Stimulated activated CD4-positive, alpha-beta T cell treated with anti-CD3 and anti-CD28 coated beads, Interleukin-1b, Interleukin-23, amount 100 ng/mL, for 24 hours (primary cell): ENCODE results near the gene RMND5B.
"Not testable (repeated sequence)": the region's sequence is repeated elsewhere in the genome, so short reads cannot be mapped to it uniquely, and the experiment has no call there.

ENCODE experiments used
- DNase-seq, 4 experiments: peaks; one replicate each; pipeline ENCODE4 v3.0.0-alpha.2; 2020; ENCODE audit warnings: low read depth in 4 of 4, low spot score in 1 of 4

RMND5B gene

DNA sequence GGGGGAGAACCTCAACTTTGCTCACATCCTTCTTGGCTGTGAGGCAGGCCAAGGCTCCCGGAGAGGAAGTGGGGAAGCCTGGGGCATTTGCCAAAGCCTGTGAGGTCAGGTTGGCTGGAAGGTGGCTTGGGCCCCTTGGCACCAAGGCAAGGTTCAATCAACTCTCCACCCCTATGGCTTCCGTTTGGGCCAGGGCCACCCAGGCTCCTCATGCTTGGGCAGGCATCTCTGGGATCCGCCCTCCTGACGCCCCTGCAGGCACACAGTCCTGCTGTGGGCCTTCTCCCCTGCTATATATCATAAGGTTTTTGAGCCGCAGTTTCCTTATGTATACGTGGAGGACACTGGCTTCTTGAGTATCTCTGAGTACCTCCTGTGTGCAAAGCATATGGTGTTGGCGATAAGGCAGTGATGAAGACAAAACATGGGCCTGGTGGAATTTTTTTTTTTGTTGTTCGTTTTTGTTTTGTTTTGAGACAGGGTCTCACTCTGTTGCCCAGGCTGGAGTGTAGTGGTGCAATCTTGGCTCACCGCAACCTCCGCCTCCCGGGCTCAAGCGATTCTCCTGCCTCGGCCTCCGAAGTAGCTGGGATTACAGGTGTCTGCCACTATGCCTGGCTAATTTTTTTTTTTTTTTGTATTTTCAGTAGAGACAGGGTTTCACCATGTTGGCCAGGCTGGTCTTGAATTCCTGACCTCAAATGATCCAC, 3.4 kb upstream of the RMND5B start:
- not testable (repeated sequence) for DNase-seq

DNA sequence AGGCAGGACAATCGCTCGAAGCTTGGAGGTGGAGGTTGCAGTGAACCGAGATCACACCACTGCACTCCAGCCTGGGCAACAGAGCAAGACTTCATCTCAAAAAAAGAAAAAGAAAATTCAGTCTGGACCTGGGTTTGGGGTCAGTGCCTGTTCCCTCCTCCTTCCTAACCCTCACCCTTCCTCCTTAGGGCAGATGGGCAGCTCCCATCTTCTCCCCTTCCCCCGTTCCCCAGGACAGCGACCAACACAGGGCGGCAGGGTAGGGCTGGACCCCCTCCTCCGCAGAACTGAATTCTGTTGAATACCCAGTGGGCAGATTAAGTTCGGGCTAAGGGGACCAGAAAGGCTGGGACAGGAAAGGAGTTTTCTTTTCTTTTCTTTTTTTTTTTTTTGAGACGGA, 1.5 kb upstream of the RMND5B start:
- DNase-seq = no peak

DNA sequence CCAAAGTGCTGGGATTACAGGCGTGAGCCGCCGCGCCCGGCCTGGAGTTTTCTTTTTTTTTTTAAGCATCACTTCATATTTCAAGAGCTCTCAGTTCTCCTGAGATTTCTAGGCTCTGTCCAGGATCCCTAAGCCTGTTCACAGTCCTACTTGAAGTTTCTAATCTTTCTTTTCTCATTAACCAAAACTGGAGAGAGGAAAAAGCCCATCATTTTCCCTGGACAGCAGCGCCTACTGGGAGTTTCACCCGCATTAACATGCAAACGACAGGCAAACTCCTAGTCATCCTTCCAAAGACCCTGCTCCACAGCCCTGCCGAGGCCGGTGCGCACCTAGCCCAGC, 609 bp upstream of the RMND5B start:
- DNase-seq = not testable (repeated sequence)

DNA sequence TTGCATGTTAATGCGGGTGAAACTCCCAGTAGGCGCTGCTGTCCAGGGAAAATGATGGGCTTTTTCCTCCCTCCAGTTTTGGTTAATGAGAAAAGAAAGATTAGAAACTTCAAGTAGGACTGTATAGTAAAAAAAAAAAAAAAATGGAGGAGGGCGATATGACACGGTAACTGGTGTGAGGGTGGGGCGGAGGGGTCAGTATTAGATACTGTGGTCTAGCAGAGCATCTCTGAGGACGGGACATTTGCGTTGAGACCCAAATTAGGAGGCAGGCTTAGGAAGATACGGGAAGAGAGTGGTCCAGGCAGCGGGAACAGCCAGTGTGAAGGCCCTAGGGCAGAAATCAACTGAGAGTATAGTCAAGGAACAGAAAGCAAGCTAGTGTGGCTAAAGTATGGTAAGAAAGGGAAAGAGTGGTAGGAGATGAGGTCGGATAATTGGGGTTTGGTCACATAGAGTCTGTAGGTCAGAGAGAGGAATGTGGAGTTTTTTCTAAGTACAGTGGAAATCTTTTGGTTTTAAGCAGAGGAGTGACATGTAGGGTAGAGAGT, 707 bp downstream of the RMND5B start:
- DNase-seq = no peak

DNA sequence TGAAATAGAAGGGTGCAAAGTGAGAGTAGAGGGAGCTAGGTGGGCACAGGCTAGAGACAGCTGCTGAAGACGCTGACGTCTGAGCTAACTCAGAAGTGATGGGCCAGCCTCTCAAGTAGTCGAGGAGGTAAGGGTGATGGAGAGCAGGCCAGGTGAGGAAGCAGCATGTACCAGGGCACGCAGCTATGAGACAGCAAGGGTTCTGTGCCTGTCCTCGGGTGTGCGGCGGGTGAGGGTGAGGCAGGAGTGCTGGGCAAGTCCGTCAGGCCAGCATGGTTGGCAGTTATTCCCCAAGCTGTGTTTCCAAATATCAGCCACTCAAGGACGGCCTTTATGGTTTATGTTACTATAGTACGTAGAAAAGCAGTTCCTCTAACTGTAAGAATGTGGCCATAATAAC, 6.2 kb downstream of the RMND5B start:
- DNase-seq = no peak

DNA sequence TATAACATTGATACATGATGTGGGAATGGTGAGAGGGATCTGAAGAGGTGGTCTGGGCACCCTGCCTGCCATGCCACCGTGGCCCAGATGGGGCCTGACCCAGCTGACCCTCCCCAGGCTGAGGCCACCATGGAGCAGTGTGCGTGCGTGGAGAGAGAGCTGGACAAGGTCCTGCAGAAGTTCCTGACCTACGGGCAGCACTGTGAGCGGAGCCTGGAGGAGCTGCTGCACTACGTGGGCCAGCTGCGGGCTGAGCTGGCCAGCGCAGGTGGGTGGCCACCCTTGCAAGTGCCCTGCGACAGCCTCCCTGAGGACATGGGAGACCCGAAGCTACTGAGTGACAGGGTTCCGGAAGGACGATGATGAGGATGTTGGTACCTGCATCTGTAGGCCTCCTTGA, 7.2 kb downstream of the RMND5B start:
- no peak for DNase-seq

DNA sequence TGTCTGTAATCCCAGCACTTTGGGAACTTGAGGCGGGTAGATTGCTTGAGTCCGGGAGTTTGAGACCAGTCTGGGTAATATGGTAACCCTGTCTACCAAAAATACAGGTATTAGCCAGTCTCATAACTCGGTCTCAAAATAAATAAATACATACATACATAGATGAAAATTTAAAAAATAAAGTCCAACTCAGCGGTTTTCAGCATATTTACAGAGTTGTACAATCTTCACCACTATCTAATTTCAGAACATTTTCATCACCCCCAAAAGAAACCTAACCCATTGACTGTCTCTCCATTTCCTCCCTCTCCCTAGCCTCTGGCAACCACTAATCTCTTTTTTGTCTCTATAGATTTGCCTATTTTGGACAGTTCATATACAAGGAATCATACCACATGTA, 10.7 kb downstream of the RMND5B start:
- no peak for DNase-seq

DNA sequence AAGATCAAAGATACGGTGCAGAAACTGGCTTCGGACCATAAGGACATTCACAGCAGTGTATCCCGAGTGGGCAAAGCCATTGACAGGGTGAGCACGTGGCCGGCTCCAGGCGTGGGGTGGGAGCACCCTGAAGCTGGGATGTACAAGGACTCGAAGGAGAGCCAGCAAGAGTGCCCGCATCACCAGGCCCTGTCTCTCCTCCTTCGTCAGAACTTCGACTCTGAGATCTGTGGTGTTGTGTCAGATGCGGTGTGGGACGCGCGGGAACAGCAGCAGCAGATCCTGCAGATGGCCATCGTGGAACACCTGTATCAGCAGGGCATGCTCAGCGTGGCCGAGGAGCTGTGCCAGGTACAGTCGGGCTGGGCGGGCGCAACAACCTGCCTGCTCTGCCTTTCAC, 11.8 kb downstream of the RMND5B start:
- DNase-seq = no peak

DNA sequence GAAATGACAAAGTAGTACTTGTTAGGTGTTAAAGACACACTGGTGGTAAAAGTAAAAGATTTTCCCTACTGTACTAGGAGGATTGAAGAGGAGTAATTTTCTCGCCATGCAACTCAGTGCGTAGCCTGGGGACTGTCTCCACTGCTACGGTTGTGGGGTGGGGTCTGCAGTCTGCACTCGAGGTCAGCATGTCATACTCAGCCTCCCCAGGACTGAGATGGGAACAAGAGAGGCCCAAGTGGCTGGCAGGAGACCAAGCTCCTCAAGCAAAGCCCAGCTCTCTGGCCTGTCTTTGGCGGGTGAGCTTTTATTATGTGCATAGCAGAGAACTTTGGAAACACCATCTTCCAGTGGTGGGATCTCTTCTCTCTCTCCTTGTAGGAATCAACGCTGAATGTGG, 12.4 kb downstream of the RMND5B start:
- DNase-seq = no peak

DNA sequence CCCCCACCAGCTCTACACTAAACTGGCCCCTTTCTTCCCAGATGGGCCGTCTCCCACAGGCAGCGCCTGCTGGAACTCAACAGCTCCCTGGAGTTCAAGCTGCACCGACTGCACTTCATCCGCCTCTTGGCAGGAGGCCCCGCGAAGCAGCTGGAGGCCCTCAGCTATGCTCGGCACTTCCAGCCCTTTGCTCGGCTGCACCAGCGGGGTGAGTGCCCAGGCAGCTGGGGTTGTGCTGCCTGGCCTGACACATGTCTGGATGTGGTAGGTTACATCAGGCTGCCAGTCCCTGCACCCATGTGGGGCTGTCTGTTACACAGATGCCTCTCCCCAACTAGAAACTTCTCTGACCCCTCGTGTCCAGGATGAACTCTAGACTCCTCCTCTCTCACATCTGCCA, 13.1 kb downstream of the RMND5B start:
- no peak for DNase-seq

DNA sequence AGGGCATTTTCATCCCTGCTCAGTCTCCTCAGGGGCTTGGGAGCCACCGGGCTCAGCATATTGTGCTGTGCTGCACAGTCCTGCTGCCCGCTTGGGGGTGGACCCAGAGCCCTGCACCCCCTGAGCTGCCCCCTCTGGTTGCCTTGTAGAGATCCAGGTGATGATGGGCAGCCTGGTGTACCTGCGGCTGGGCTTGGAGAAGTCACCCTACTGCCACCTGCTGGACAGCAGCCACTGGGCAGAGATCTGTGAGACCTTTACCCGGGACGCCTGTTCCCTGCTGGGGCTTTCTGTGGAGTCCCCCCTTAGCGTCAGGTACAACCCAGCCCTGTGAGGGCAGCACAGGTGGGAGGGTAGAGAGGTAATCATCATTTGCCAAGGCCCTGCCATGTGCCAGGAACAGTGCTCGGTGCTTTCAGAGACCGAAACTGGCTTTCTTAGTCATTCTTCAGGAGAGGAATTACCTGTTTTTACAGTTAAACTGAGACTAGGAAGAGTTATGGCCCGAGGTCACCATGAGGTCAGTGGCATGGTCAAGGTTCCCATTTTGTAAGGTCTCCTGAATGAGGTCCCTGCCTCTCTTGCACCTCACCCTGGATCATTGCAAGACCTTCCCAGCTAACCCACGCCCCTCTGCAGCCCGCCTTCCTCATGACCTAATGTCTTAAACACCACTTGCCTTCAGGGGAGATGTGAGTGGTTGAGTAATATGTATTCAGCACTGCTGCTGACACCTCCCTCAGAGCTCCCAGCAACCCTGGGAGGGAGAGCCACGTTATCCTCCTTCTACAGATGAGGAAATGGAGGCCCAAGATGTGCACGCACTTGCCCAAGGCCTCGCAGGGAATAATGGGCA, 15.4 kb downstream of the RMND5B start:
- peak; percentile 29 to 58 (median 44) for DNase-seq

DNA sequence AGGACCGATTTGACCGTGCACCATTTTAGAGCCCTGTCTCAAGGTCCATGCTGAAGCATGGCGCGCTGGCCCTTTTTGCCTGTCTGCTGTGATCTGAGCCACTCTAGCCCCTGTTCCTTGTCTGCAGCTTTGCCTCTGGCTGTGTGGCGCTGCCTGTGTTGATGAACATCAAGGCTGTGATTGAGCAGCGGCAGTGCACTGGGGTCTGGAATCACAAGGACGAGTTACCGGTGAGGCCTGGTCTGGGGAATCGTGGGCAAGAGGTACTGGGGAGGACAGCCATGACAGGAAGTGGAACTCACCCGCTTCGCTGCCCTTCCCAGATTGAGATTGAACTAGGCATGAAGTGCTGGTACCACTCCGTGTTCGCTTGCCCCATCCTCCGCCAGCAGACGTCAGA, 16.6 kb downstream of the RMND5B start:
- no peak for DNase-seq

DNA sequence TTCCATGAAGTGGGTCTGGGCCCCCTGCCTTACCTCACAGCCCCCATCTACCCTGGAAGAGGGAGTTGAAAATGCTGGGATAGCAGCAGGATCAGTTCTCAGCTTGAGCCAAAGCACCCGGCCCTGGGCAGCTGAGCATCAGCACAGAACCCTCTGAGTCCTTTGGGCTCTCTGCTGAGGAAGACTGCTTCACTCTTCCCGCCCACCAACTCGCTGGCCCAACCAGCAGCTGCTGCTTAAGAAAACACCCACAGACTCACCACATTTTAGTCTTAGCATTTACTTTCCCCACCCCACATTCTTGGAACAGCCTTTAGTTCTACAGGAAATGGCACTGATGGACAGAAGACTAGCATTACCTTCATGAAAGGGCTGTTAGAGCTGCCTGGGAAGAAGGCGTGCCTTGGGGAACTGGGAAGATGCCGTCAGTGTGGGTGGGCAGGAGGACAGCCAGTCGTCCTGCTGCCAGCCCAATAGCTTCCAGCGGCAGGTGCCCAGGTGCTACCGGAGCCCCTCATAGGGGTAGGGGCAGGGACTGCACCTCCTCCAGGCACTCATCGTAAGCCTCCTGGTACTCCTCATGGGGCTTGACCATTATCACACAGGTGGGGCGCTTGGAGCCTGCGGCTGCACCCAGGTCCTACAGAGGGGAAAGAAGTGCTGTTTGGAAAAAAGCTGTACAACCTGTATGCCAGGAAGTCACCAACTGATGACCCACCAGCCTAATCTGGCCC, 18.6 kb downstream of the RMND5B start:
- DNase-seq = no peak

DNA sequence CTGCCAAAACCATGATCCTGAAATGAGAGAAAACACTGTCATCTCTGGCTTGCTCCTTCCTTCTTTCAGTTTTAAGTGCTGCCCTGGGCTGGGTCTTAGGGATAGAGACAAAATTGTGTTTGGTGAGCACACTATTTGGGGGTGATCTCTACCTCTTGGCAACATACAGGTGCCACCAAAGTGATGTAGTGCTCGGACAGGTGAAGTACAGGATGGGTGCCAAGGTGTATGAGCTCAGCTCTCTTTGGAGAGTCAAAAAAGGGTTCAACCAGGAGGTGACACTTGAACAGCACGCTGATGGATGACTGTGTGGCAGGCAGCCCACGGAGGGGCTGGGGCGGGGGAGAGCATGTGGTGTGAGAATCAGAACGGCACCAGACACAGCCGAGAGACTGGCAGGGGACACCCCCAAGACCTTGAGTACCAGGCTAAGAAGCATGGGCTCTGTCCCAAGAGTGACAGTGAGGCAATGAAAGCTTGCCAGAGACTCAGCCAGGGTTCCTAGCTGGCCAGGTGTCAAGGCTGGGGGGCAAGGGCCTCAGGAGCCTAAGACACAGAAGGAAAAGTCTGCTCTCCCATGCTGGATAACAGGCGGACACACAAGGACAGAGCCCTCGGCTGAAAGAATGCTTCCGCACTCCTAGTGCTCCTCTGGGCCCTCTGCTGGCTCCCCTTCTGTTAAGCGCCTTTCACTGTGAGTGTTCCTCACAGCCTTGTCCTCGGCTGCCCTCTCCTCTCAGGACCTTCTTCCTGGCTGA, 20.3 kb downstream of the RMND5B start:
- no peak for DNase-seq

DNA sequence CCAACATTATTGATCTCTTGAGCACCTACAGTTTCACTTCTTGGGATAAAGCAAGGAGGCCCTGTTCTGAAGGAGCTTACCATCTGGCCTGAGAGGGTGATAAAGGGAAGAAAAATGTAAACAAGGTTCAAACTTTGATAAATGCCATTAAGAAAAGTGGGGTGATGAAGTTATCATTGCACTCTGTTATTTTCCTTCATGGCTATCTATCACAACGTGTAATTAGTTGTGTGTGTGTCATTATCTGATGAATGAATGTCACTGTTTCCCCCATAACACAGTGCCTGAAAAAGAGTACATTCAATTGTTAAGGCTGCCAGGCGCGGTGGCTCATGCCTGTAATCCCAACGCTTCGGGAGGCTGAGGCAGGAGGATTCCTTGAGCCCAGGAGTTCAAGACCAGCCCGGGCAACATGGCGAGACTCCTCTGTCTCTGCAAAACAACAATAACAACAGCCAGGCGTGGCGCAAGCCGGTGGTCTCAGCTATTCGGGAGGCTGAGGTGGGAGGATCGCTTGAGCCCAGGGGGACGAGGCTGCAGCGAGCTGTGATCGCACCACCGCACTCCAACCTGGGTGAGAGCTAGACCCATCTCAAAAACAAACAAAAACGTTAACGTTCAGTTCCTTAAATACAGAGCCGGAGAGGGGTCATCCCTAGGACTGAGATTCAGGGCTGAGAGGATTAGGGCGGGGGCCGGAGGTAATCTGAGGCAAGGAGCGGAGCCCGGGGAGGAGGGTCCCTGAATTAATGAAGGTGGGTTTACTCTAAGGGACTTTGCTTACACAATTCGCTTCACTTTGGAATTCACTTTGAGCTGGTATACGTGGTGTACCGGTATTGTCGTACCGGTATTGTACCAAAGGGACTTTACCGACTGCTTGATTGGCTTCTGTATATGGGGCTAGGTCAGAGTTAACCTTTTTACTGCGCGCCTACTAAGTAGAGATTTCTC, 22.0 kb downstream of the RMND5B start:
- no peak for DNase-seq

DNA sequence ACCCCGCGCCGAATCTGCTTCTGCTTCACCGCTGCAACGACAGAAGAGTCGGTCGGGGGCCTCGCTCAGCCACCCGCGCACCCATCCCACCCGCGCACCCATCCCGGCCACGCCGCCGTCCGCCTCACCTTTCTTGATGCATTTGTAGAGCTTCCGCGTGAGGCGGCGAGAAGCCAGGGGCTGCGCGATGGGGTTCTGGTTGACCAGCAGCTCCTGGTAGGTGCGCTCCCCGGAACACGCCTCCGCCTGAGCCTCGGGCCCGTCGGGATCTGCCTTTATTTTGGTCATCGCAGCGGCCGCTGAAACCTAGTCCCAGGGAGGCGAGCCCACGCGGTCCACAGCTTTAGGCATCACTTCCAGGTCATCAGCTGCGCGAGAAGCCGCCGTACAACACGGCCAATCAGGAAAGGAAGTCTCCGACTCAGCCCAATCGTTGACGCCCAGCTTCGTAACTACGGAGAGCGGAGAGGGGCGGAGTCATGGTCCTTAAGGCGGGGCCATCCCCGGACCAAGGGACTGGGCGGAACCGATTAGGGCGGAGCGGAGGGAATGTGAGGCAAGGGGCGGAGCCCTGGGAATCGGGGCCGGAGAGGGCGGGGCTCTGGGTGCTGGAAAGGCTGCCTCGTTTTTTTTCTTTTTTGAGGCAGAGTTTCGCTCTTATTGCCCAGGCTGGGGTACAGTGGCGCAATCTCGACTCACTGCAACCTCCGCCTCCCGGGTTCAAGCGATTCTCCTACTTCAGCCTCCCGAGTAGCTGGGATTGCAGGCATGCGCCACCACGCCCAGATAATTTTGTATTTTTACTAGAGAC, 22.9 kb downstream of the RMND5B start, which contains the start of gene NHP2:
TSS of gene NHP2 (minus strand) at position 356 of the 811 bp plus-strand sequence. CDS start at position 288, 68 bp downstream.
- peak; percentile 93 to 98 (median 97) for DNase-seq

DNA sequence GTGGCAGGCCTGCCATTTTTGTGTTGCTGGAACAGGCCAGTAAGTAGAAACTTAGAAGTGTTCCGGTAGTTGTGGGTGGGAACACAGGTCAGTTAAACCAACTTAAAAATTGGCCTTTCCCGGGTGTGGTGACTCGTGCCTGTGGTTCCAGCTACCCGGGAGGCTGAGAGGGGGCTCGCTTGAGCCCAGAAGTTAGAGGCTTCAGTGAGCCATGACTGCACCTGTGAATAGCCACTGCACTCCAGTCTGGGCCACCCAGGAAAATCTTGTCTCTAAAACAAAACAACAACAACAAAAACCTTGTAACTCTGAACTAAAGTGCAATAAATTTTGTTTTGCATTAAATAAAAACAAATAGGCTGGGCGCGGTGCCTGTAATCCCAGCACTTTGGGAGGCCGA, 24.3 kb downstream of the RMND5B start:
- DNase-seq = no peak

DNA sequence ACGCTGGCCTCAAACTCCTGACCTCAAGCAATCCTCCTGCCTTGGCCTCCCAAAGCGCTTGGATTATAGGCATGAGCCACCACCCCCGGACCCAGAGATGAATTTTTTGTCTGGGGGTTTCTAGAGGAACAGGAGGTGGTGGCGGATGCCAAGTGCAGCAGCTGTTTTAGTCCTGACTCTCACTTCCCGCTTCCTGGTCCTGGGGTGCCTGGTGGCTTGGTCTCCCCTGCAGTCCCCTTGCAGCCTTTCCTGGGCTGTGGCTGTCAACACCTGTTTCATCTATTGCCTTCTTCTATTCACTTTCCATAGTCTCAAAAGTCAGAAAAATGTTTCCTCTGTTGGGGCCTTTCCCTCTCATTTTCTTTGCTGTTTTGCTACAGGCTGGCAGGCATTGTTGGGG, 29.4 kb downstream of the RMND5B start:
- no peak for DNase-seq

DNA sequence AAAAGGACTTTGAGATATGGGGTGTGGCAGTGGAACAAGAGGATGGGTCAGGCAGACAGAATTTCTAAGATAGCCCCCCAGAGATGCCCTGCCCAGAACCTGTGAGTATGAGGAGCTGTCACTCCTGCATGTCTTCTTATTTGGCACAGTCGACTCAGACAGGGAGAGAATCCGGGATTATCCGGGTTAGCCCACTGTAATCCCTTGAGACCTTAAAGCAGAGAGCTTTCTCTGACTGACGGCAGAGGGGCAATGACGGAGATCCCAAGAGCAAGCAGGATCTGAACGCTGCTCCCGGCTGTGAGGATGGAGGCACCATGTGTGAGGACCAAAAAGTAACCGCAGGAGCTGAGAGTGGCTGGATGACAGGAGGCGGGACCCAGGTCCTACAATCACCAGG, 31.7 kb downstream of the RMND5B start:
- no peak for DNase-seq
